GM23248 (cell line): Measurements from ENCODE around the gene SGPL1. TPM values are rescaled to one million over a fixed set of nuclear protein-coding genes. Genes with fewer than 3 reads are reported as not detected.

Experiments
- DNase-seq: peaks from one replicate; pipeline ENCODE4 v3.0.0-alpha.2; 2015
- H2AFZ ChIP-seq: fragments of 200-600 bp; sonication (generic); 2 replicates; pipeline ENCODE4 v1.6.1; 2016; ENCODE audit warnings: antibody characterized with exemption
- H3F3A ChIP-seq: fragments of 200-600 bp; sonication (generic); 2 replicates; pipeline ENCODE4 v1.6.1; 2016; ENCODE audit warnings: mild to moderate bottlenecking, antibody characterized with exemption, mixed run types; ENCODE audit not compliant: insufficient read depth
- H3K27ac ChIP-seq: fragments of 200-600 bp; sonication (generic); 2 replicates; pipeline ENCODE4 v1.5.1; 2016; ENCODE audit warnings: mild to moderate bottlenecking
- H3K27me3 ChIP-seq: fragments of 200-600 bp; sonication (generic); replicated peaks from 2 replicates; pipeline ENCODE4 v1.6.1; 2016; ENCODE audit warnings: mild to moderate bottlenecking; ENCODE audit not compliant: insufficient read depth
- H3K36me3 ChIP-seq: fragments of 200-600 bp; sonication (generic); 2 replicates; pipeline ENCODE4 v1.6.1; 2016; ENCODE audit warnings: low read depth, mild to moderate bottlenecking
- H3K4me1 ChIP-seq: fragments of 200-600 bp; sonication (generic); 2 replicates; pipeline ENCODE4 v1.6.1; 2016; ENCODE audit warnings: mild to moderate bottlenecking; ENCODE audit not compliant: insufficient read depth
- H3K4me2 ChIP-seq: fragments of 200-600 bp; sonication (generic); one replicate; pipeline ENCODE4 v1.6.1; 2016; ENCODE audit warnings: mild to moderate bottlenecking; ENCODE audit not compliant: unreplicated experiment
- H3K4me3 ChIP-seq: fragments of 200-600 bp; sonication (generic); 2 replicates; pipeline ENCODE4 v1.5.1; 2016; ENCODE audit warnings: mild to moderate bottlenecking
- H3K79me2 ChIP-seq: fragments of 200-600 bp; sonication (generic); 2 replicates; pipeline ENCODE4 v1.6.1; 2016; ENCODE audit warnings: mild to moderate bottlenecking; ENCODE audit not compliant: insufficient read depth
- H3K9ac ChIP-seq: fragments of 200-600 bp; sonication (generic); 2 replicates; pipeline ENCODE4 v1.6.1; 2016; ENCODE audit warnings: mild to moderate bottlenecking
- H3K9me2 ChIP-seq: fragments of 200-600 bp; sonication (generic); 2 replicates; pipeline ENCODE4 v1.6.1; 2016; ENCODE audit warnings: mixed run types, mild to moderate bottlenecking, moderate library complexity; ENCODE audit not compliant: insufficient read depth
- H3K9me3 ChIP-seq: fragments of 200-600 bp; sonication (generic); one replicate; pipeline ENCODE4 v1.6.1; 2017; ENCODE audit warnings: low read depth
- H4K20me1 ChIP-seq: fragments of 200-600 bp; sonication (generic); 2 replicates; pipeline ENCODE4 v1.6.0; 2016; ENCODE audit not compliant: insufficient read depth
- EZH2 ChIP-seq: fragments of 200-600 bp; sonication (generic); IDR thresholded peaks from 2 replicates; pipeline ENCODE4 v1.6.1; 2018; ENCODE audit warnings: antibody characterized with exemption, mild to moderate bottlenecking; ENCODE audit not compliant: insufficient read depth, poor library complexity, severe bottlenecking
- EZH2phosphoT487 ChIP-seq: fragments of 200-600 bp; sonication (generic); IDR thresholded peaks from 2 replicates; pipeline ENCODE4 v1.6.1; 2018; ENCODE audit warnings: antibody characterized with exemption, moderate library complexity, mild to moderate bottlenecking, low read depth; ENCODE audit not compliant: insufficient read depth
- WGBS, 2 experiments: methylation state at CpG; one replicate each; pipeline ENCODE4 v1.1.6; 2015 to 2017; ENCODE audit warnings: low lambda C conversion rate in 2 of 2, low coverage in 1 of 2; ENCODE audit errors: missing lambda C conversion rate in 2 of 2; 5-methylcytosine and 5-hydroxymethylcytosine counted together
- in situ Hi-C: fragments of 300-500 bp; cut with MboI; formaldehyde crosslinking; loops from 2 replicates; pipeline ENCODE4 v1.15.0; 2020
- polyA plus RNA-seq: library from polyadenylated mRNA; unstranded; fragments of >200 nt; fragmentation: Nextera tagmentation; extraction: Ambion mirVana; gene quantifications from 2 replicates; pipeline ENCODE4 v1.2.1, GENCODE V29; 2016
- total RNA-seq: library from RNA; depleted of rRNA; stranded (reverse); fragments of >200 nt; shearing (Covaris generic); gene quantifications from 2 replicates; pipeline ENCODE4 v1.2.3, GENCODE V29; 2014

Gene SGPL1
- total and polyA plus RNA-seq, 2 experiments from 2014 or later: 18.2 to 27.5 TPM

DNA sequence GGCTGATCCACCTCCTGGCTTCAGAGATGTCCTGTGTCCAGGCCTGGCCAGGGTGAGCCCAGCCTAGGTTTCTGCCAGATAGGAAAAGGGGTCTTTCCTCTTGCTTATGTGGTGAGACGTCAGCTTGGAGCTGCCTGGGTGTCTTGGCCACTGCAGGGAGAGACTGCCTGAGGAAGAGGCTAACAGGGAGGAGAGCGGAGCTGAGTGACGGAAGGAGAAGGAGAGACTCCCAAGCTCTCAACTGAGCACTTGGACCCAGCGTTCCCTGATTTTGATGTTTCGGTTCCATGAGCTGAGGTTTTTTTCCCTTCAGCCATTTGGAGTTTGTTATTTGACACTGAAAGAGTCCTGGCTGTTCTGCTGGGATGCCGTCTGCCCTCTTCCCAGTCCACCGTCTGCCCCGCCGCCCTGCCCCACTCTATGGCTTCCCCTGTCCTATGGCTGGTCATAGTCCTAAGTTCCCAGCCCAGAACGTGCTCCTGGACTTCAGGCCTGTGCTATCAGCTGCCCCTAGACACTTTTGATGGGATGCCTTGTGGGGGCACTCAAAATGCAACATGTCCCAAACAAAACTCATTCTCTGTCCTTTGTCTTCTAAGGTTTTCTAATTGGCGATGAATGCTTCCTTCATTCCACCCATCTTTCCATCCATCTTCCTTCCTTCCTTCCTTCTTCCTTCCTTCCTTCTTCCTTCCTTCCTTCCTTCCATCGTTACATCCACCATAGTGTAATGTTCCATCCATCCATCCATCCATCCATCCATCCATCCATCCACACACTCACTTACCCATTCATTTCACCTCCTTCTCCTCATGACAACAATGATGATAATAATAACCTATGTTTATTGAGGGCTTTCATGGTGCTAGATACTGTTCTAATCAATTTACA, 92.9 kb downstream of the SGPL1 start:
- H3K9me2 ChIP-seq: no peaks in the 10 kb centered on the region
- no peaks in the 10 kb centered on the region for H4K20me1 ChIP-seq
- H3K36me3 ChIP-seq: no peaks in the 10 kb centered on the region
- H3K4me1 ChIP-seq: no peaks in the 10 kb centered on the region
- H3F3A ChIP-seq: no peaks in the 10 kb centered on the region
- H3K9ac ChIP-seq: no peak overlapping the region
- no peaks in the 10 kb centered on the region for H3K79me2 ChIP-seq
- H3K27me3 ChIP-seq: peaks cover 9% of the 10 kb centered on the region
- in situ Hi-C loops: no loop called here
- no peak overlapping the region for H3K4me2 ChIP-seq
- H3K9me3 ChIP-seq: no peaks in the 10 kb centered on the region
- TF ChIP-seq EZH2 (no peak), EZH2phosphoT487 (no peak)
- DNase-seq: no peak
- 64 to 66% methylated on average over 12 of the region's 12 CpGs for WGBS, 2 experiments
- no peak overlapping the region for H2AFZ ChIP-seq
- no peak overlapping the region for H3K27ac ChIP-seq
- H3K4me3 ChIP-seq: no peak overlapping the region

DNA sequence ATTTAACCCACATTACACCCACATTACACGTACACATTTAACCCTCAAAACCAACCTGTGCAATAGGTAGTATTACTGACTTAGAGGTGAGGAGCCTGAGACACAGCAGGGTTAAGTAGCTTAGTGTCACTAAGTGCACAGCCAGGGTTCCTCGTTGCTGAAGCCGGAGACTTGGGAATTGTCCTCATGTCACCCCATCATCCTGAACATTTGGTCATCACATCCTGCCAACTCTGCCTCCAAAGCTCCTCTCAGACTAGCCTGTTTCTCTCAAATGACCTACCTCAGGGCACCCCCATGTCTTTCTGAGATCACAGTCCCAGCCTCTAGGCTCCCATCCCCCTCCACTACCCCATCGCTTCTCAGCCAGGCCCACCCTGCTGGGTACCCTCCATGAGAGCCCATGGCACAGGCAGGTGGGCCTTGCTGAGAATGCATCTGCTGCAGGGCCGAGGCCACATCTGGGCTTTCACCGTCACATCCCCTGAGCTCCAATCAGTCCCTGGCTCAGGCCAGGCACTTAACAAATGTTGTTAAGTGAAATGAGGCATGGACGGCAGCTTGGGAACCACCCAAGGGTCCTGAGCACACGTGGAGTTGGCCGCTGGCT, 93.7 kb downstream of the SGPL1 start:
- WGBS, 2 experiments: 58 to 59% methylated on average over 9 of the region's 9 CpGs

DNA sequence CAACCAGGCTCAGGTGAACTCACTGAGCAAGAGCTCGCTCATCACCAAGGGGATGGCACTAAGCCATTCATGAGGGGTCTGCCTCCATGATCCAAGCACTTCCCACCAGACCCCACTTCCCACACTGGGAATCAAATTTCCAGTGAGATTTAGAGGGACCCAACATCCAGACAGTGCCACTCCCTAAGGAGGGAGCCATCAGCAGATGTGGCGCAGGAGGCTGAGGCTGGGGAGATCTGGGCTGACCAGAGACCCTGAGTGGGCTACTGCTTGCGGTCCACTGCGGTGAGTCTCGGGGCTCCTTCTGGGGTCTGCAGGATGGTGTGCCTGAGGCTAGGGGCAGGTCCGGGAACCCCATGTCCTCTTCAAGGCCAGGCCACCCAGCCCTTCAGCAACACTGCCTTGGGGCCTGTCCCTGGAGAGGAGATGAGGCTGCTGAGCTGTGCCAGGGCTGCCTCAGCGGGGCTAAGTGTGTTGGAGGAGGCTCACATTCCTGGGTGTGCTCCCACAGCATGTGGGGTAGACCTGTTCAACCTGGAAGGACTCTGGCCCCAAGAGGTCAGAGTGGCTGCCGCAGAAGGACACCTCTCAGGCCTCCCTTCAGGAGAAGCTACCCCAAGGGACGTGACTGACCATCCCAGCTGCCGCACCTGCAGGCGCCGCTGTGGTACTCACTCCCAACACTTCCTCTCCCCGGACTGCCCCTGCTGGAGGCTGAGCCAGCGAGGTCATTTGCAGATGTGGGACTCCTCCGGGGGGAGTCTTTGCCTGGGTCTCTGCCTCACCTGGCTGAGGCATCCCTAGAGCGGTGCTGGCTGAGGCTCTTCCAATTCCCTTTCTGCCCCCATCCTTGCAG, 95.0 kb downstream of the SGPL1 start:
- no peak for DNase-seq
- WGBS, 2 experiments: 68 to 75% methylated on average over 15 to 16 of the region's 16 CpGs
- H3K36me3 ChIP-seq: no peaks in the 10 kb centered on the region
- peaks cover 28% of the 10 kb centered on the region for H3K27me3 ChIP-seq
- no peaks in the 10 kb centered on the region for H4K20me1 ChIP-seq
- H3K4me2 ChIP-seq: no peak overlapping the region
- TF ChIP-seq EZH2phosphoT487 (no peak), EZH2 (no peak)
- no peaks in the 10 kb centered on the region for H3F3A ChIP-seq
- in situ Hi-C loops: no loop called here
- no peaks in the 10 kb centered on the region for H3K9me2 ChIP-seq
- no peaks in the 10 kb centered on the region for H3K4me1 ChIP-seq
- H3K9me3 ChIP-seq: no peaks in the 10 kb centered on the region
- H2AFZ ChIP-seq: no peak overlapping the region
- no peak overlapping the region for H3K9ac ChIP-seq
- H3K79me2 ChIP-seq: no peaks in the 10 kb centered on the region
- no peak overlapping the region for H3K4me3 ChIP-seq
- H3K27ac ChIP-seq: no peak overlapping the region

More for the DNA sequence above, 93.7 kb downstream of the SGPL1 start:
- Histone ChIP-seq H3K79me2 (no peaks in the 10 kb centered on the region), H3K4me3 (no peak overlapping the region), H3K9ac (no peak overlapping the region), H3K27me3 (peaks cover 15% of the 10 kb centered on the region), H3F3A (no peaks in the 10 kb centered on the region), H3K9me3 (no peaks in the 10 kb centered on the region), H4K20me1 (no peaks in the 10 kb centered on the region), H3K36me3 (no peaks in the 10 kb centered on the region), H3K27ac (no peak overlapping the region), H3K4me2 (no peak overlapping the region), H3K4me1 (no peaks in the 10 kb centered on the region), H3K9me2 (no peaks in the 10 kb centered on the region), H2AFZ (no peak overlapping the region)
- TF ChIP-seq EZH2phosphoT487 (no peak), EZH2 (no peak)
- DNase-seq: no peak
- in situ Hi-C loops: no loop called here

DNA sequence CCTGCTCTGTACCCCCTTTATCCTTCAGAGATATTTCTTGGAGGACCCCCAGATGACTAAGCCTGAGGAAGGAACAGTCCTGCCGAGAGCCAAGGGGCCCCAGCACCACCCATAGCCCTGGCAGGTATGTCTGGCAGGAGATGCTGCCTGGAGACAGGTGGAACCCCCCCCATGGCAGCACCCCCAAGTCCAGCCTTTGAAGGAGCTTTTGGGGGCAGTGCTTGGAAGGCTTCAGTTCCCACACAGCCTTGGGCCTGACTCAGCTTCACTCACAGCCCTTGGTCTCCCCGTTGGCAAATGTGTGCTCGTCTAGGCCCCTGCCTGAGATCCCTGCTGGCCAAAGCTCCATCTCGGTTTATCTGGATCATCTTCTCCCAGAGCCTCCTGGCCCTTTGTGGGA, 95.6 kb downstream of the SGPL1 start:
- Histone ChIP-seq H3K9me2 (no peaks in the 10 kb centered on the region), H3K4me3 (no peak overlapping the region), H4K20me1 (no peaks in the 10 kb centered on the region), H3K27me3 (peaks cover 31% of the 10 kb centered on the region), H3K79me2 (no peaks in the 10 kb centered on the region), H3K36me3 (no peaks in the 10 kb centered on the region), H3K27ac (no peak overlapping the region), H3K9me3 (no peaks in the 10 kb centered on the region), H3K4me2 (no peak overlapping the region), H3K9ac (no peak overlapping the region), H2AFZ (no peak overlapping the region), H3F3A (no peaks in the 10 kb centered on the region), H3K4me1 (no peaks in the 10 kb centered on the region)
- in situ Hi-C loops: no loop called here
- TF ChIP-seq EZH2phosphoT487: no peak
- WGBS, 2 experiments: 32 to 39% methylated on average over 4 of the region's 4 CpGs
- no peak for DNase-seq
